GM12892 (cell line): ENCODE measurements around the gene PHRF1.

Experiments
- POLR2A ChIP-seq: IDR thresholded peaks from 2 replicates; pipeline ENCODE4 v1.6.1; 2011; ENCODE audit warnings: low read depth, low read length, control low read depth
- POLR2AphosphoS5 ChIP-seq: IDR thresholded peaks from 2 replicates; pipeline ENCODE4 v1.6.1; 2011; ENCODE audit warnings: low read depth, low read length, control low read depth
- TAF1 ChIP-seq: IDR thresholded peaks from 2 replicates; pipeline ENCODE4 v1.6.1; 2011; ENCODE audit warnings: low read depth, mild to moderate bottlenecking, control low read depth, low read length, borderline replicate concordance

- no peak for TF ChIP-seq POLR2AphosphoS5
- no peak for TF ChIP-seq POLR2A
- TF ChIP-seq TAF1, result no peak
Measured at GRCh38 chr11:624705-625635, 48.7 kb downstream of the PHRF1 start, which contains the start of gene CDHR5.
